K562 (cell line): ENCODE results near the gene NOS1. TPM values are rescaled to one million over a fixed set of nuclear protein-coding genes. Genes with fewer than 3 reads are reported as not detected.

ENCODE experiments used
- ATAC-seq: fragments of 200-7000 bp; cut with Tn5 transposase; 3 replicates; pipeline ENCODE4 v1.9.1; 2020; ENCODE audit warnings: moderate library complexity
- BruUV-seq: library from RNA; stranded (reverse); fragments of 400-500 nt; replicated peaks from 2 replicates; lab custom pipeline; 2021; lab: Mats Ljungman, UMichigan
- CTCF ChIA-PET: fragments of 300-600 bp; formaldehyde crosslinking; extraction: SDS; loops from one replicate; lab custom pipeline; 2021; ENCODE audit warnings: low intra/inter-chr PET ratio; lab: Yijun Ruan, JAX
- POLR2A ChIA-PET: fragments of 300-600, 350-650 bp; sonication (Branson Sonifier 250); formaldehyde crosslinking; extraction: SDS; loops from one replicate; lab custom pipeline; 2021; ENCODE audit warnings: antibody characterized with exemption, inconsistent platforms; lab: Yijun Ruan, JAX
- DNase-seq, 4 experiments: peaks; one replicate each; pipeline versions ENCODE4 v3.0.0 to v3.0.0-alpha.2; 2011 to 2018; ENCODE audit warnings: low spot score in 3 of 4, mixed read lengths in 3 of 4; ENCODE audit errors: extremely low read depth in 1 of 4
- FAIRE-seq: peaks from 2 replicates; lab custom pipeline; 2011; peaks lifted over from hg19 to GRCh38; lab: Jason Lieb, UNC
- H2AFZ ChIP-seq: 2 replicates; pipeline ENCODE4 v1.6.0; 2011; ENCODE audit warnings: low read depth, low read length, control low read depth, inconsistent platforms
- H3K27ac ChIP-seq: fragments of 200-600 bp; 3 replicates; pipeline ENCODE4 v1.8.0; 2011; ENCODE audit warnings: low read depth, mild to moderate bottlenecking, control low read depth, inconsistent platforms, low read length, moderate library complexity, mixed read lengths; ENCODE audit errors: extremely low read depth
- H3K27me3 ChIP-seq, 2 experiments: fragments of 300-600 bp in 1 of 2; 2 replicates in 1 of 2; 3 replicates in 1 of 2; pipeline versions ENCODE4 v1.6.0 to v1.8.0; 2011; ENCODE audit warnings: inconsistent platforms in 2 of 2, low read length in 2 of 2, mild to moderate bottlenecking in 1 of 2, mixed read lengths in 1 of 2, moderate library complexity in 1 of 2; ENCODE audit not compliant: control insufficient read depth in 2 of 2, insufficient read depth in 2 of 2
- H3K36me3 ChIP-seq: fragments of 300-600 bp; 3 replicates; pipeline ENCODE4 v1.8.0; 2011; ENCODE audit warnings: mild to moderate bottlenecking, low read length, inconsistent platforms; ENCODE audit not compliant: control insufficient read depth, insufficient read depth
- H3K4me1 ChIP-seq, 2 experiments: fragments of 200-600 bp in 1 of 2; replicated peaks in 1 of 2; 2 replicates in 1 of 2; 3 replicates in 1 of 2; pipeline versions ENCODE4 v1.5.1 to v1.8.0; 2011; ENCODE audit warnings: inconsistent platforms in 2 of 2, low read length in 2 of 2, mild to moderate bottlenecking in 1 of 2, mixed read lengths in 1 of 2, moderate library complexity in 1 of 2; ENCODE audit not compliant: control insufficient read depth in 2 of 2, insufficient read depth in 2 of 2
- H3K4me2 ChIP-seq: 2 replicates; pipeline ENCODE4 v1.6.1; 2011; ENCODE audit warnings: low read length, control low read depth, inconsistent platforms, mixed read lengths; ENCODE audit not compliant: insufficient read depth
- H3K4me3 ChIP-seq: fragments of 200-600 bp; sonication (generic), shearing (Covaris generic); 2 replicates; pipeline ENCODE4 v1.5.1; 2016; ENCODE audit warnings: control low read depth, inconsistent platforms
- H3K79me2 ChIP-seq: fragments of 200-600 bp; 3 replicates; pipeline ENCODE4 v1.8.0; 2011; ENCODE audit warnings: low read length, inconsistent platforms; ENCODE audit not compliant: control insufficient read depth, insufficient read depth
- H3K9ac ChIP-seq, 2 experiments: 2 replicates each; pipeline versions ENCODE4 v1.6.0 to v1.6.1; 2011; ENCODE audit warnings: low read depth in 2 of 2, low read length in 2 of 2, control low read depth in 1 of 2, inconsistent platforms in 1 of 2, mild to moderate bottlenecking in 1 of 2, mixed read lengths in 1 of 2; ENCODE audit not compliant: insufficient read depth in 1 of 2
- H3K9me1 ChIP-seq: one replicate; pipeline ENCODE4 v1.6.0; 2011; ENCODE audit warnings: inconsistent platforms, mild to moderate bottlenecking, low read length, moderate library complexity; ENCODE audit not compliant: control insufficient read depth, insufficient read depth
- H3K9me3 ChIP-seq: replicated peaks from 2 replicates; pipeline ENCODE4 v1.5.1; 2011; ENCODE audit warnings: low read depth, low read length, inconsistent platforms; ENCODE audit not compliant: control insufficient read depth, insufficient read depth
- H4K20me1 ChIP-seq: replicated peaks from 2 replicates; pipeline ENCODE4 v1.6.1; 2011; ENCODE audit warnings: low read length, inconsistent platforms, mixed read lengths; ENCODE audit not compliant: control insufficient read depth, insufficient read depth
- ZNF407 ChIP-seq: fragments of 450-650 bp; IDR thresholded peaks from 2 replicates; pipeline ENCODE4 v1.6.1; 2016; ENCODE audit warnings: low read depth
- WGBS: fragments of 100-300 bp; shearing (Covaris generic); methylation state at CpG from one replicate; pipeline ENCODE4 v1.1.6; 2016; ENCODE audit warnings: low coverage, mixed read lengths; ENCODE audit not compliant: insufficient coverage; ENCODE audit errors: missing lambda C conversion rate; 5-methylcytosine and 5-hydroxymethylcytosine counted together
- in situ Hi-C: fragments of 300-500 bp; cut with MboI; formaldehyde crosslinking; loops from 4 replicates; pipeline ENCODE4 v1.15.0; 2018; ENCODE audit warnings: inconsistent platforms, mixed read lengths
- intact Hi-C: fragments of 100-400 bp; cut with micrococcal nuclease; formaldehyde crosslinking; loops from 2 replicates; pipeline ENCODE4 v1.14.2; 2022
- polyA plus RNA-seq, 8 experiments: library from polyadenylated mRNA; depleted of rRNA in 4 of 8; stranded (reverse) in 5 of 8; unstranded in 3 of 8; fragments of >200 nt; fragmentation: Nextera tagmentation in 2 of 8; fragmentation: Illumina TruSeq in 1 of 8; extraction: Ambion mirVana in 2 of 8; extraction: Trizol in 1 of 8; gene quantifications; 2 replicates each; pipeline versions ENCODE4 v1.2.1 to v1.2.3, GENCODE V29; 2011 to 2014; ENCODE audit warnings: inconsistent platforms in 1 of 8, missing spikeins in 1 of 8
- total RNA-seq, 7 experiments: library from RNA; depleted of rRNA in 6 of 7; stranded (reverse); fragments of >200 nt in 6 of 7; fragmentation: Illumina TruSeq in 2 of 7; extraction: Trizol in 2 of 7; gene quantifications; 2 replicates each; pipeline versions ENCODE4 v1.2.1 to v1.2.3, GENCODE V29; 2011 to 2021; ENCODE audit warnings: low replicate concordance in 1 of 7

The NOS1 gene
- total and polyA plus RNA-seq, 9 of the 15 experiments (the other 6 are each of a cell fraction or from before 2014, with no cell fraction given) = not detected

GRCh38 chr12:117343296-117343695 is 18.1 kb downstream of the NOS1 start:
- intact Hi-C loops = no loop called here
- Histone ChIP-seq H3K27me3 (peaks cover 2 to 8% of the 10 kb centered on the region in 2 experiments; a peak in 2 of 5 replicates), H3K9ac (no peak overlapping the region), H3K79me2 (no peaks in the 10 kb centered on the region), H3K36me3 (no peaks in the 10 kb centered on the region), H3K4me3 (no peak overlapping the region), H2AFZ (no peak overlapping the region), H3K4me2 (no peak overlapping the region), H3K9me3 (no peaks in the 10 kb centered on the region), H4K20me1 (no peaks in the 10 kb centered on the region), H3K4me1 (no peaks in the 10 kb centered on the region), H3K27ac (no peak overlapping the region), H3K9me1 (no peaks in the 10 kb centered on the region)
- 0% methylated on average over 4 of the region's 4 CpGs for whole genome bisulfite sequencing
- CTCF ChIA-PET = no interaction called here
- POLR2A ChIA-PET = no interaction called here
- no peak for TF ChIP-seq ZNF407
- DNase-seq (no peak), ATAC-seq (no peak), FAIRE-seq (no peak)
- in situ Hi-C loops = no loop called here
- no TSS peak for BruUV-seq
